ENCODE data around the gene TMEM218. TPM values are rescaled to one million over a fixed set of nuclear protein-coding genes. Genes with fewer than 3 reads are reported as not detected.
"Not testable (repeated sequence)": the region's sequence is repeated elsewhere in the genome, so short reads cannot be mapped to it uniquely, and the experiment has no call there.

The TMEM218 gene
- total and polyA plus RNA-seq, 9 donors, result 22.3 to 27.1 (median 26.3) TPM

- peaks cover 14% of the 10 kb centered on the region for H3K36me3 ChIP-seq (ENCODE audit: control insufficient read depth, insufficient read depth, low read length)
- DNase-seq, result no peak
- H3K4me1 ChIP-seq (ENCODE audit: control insufficient read depth, insufficient read depth, low read length), result peaks cover 4% of the 10 kb centered on the region
- WGBS (ENCODE audit: insufficient coverage), result 74% methylated on average over 3 of the region's 6 CpGs
- no peaks in the 10 kb centered on the region for H3K27me3 ChIP-seq (ENCODE audit: control insufficient read depth, insufficient read depth, low read length)
- no peak overlapping the region for H3K4me3 ChIP-seq (ENCODE audit: low read length)
- no peaks in the 10 kb centered on the region for H3K9me3 ChIP-seq (replicated peaks; ENCODE audit: control insufficient read depth, low read depth, low read length)
- H3K27ac ChIP-seq (ENCODE audit: low read length), result no peak overlapping the region
Observed at GRCh38 chr11:125091877-125092664, 19.4 kb downstream of the TMEM218 start.

GRCh38 chr11:125091247-125091876 is 20.1 kb downstream of the TMEM218 start:
- H3K9me3 ChIP-seq (replicated peaks; ENCODE audit: control insufficient read depth, low read depth, low read length), result no peaks in the 10 kb centered on the region
- no peaks in the 10 kb centered on the region for H3K27me3 ChIP-seq (ENCODE audit: control insufficient read depth, insufficient read depth, low read length)
- WGBS (ENCODE audit: insufficient coverage), result 38% methylated on average over 4 of the region's 5 CpGs
- peak; percentile 88 for DNase-seq
- H3K27ac ChIP-seq (ENCODE audit: low read length), result no peak overlapping the region
- peaks cover 4% of the 10 kb centered on the region for H3K4me1 ChIP-seq (ENCODE audit: control insufficient read depth, insufficient read depth, low read length)
- H3K36me3 ChIP-seq (ENCODE audit: control insufficient read depth, insufficient read depth, low read length), result peaks cover 10% of the 10 kb centered on the region
- H3K4me3 ChIP-seq (ENCODE audit: low read length), result no peak overlapping the region

GRCh38 chr11:125090816-125091215 is 20.6 kb downstream of the TMEM218 start:
- Histone ChIP-seq H3K9me3 (replicated peaks; ENCODE audit: control insufficient read depth, low read depth, low read length) (no peaks in the 10 kb centered on the region), H3K4me1 (ENCODE audit: control insufficient read depth, insufficient read depth, low read length) (peaks cover 4% of the 10 kb centered on the region), H3K36me3 (ENCODE audit: control insufficient read depth, insufficient read depth, low read length) (peaks cover 4% of the 10 kb centered on the region), H3K4me3 (ENCODE audit: low read length) (no peak overlapping the region), H3K27ac (ENCODE audit: low read length) (no peak overlapping the region), H3K27me3 (ENCODE audit: control insufficient read depth, insufficient read depth, low read length) (no peaks in the 10 kb centered on the region)
- DNase-seq, result no peak
- WGBS (ENCODE audit: insufficient coverage), result 66% methylated on average over 2 of the region's 6 CpGs

- not testable (repeated sequence) for DNase-seq; H3K27ac ChIP-seq (ENCODE audit: low read length); H3K4me1 ChIP-seq (ENCODE audit: control insufficient read depth, insufficient read depth, low read length); H3K9me3 ChIP-seq (replicated peaks; ENCODE audit: control insufficient read depth, low read depth, low read length); H3K36me3 ChIP-seq (ENCODE audit: control insufficient read depth, insufficient read depth, low read length); H3K4me3 ChIP-seq (ENCODE audit: low read length); H3K27me3 ChIP-seq (ENCODE audit: control insufficient read depth, insufficient read depth, low read length)
- 46% methylated on average over 7 of the region's 10 CpGs for WGBS (ENCODE audit: insufficient coverage)
Observed at GRCh38 chr11:125090151-125090550, 21.3 kb downstream of the TMEM218 start.

- H3K4me1 ChIP-seq (ENCODE audit: control insufficient read depth, insufficient read depth, low read length); H3K27ac ChIP-seq (ENCODE audit: low read length); H3K27me3 ChIP-seq (ENCODE audit: control insufficient read depth, insufficient read depth, low read length); H3K36me3 ChIP-seq (ENCODE audit: control insufficient read depth, insufficient read depth, low read length); H3K9me3 ChIP-seq (replicated peaks; ENCODE audit: control insufficient read depth, low read depth, low read length); H3K4me3 ChIP-seq (ENCODE audit: low read length); DNase-seq: not testable (repeated sequence)
- 96% methylated on average over 21 of the region's 31 CpGs for WGBS (ENCODE audit: insufficient coverage)
Observed at GRCh38 chr11:125089481-125089880, 21.9 kb downstream of the TMEM218 start.

GRCh38 chr11:125088576-125089455 is 22.6 kb downstream of the TMEM218 start:
- 90% methylated on average over 18 of the region's 20 CpGs for WGBS (ENCODE audit: insufficient coverage)
- no peak for DNase-seq
- Histone ChIP-seq H3K4me1 (ENCODE audit: control insufficient read depth, insufficient read depth, low read length) (peaks cover 4% of the 10 kb centered on the region), H3K36me3 (ENCODE audit: control insufficient read depth, insufficient read depth, low read length) (peaks cover 3% of the 10 kb centered on the region), H3K4me3 (ENCODE audit: low read length) (no peak overlapping the region), H3K27ac (ENCODE audit: low read length) (no peak overlapping the region), H3K27me3 (ENCODE audit: control insufficient read depth, insufficient read depth, low read length) (no peaks in the 10 kb centered on the region), H3K9me3 (replicated peaks; ENCODE audit: control insufficient read depth, low read depth, low read length) (no peaks in the 10 kb centered on the region)

- peaks cover 3% of the 10 kb centered on the region for H3K36me3 ChIP-seq (ENCODE audit: control insufficient read depth, insufficient read depth, low read length)
- no peaks in the 10 kb centered on the region for H3K27me3 ChIP-seq (ENCODE audit: control insufficient read depth, insufficient read depth, low read length)
- H3K9me3 ChIP-seq (replicated peaks; ENCODE audit: control insufficient read depth, low read depth, low read length), result no peaks in the 10 kb centered on the region
- peaks cover 4% of the 10 kb centered on the region for H3K4me1 ChIP-seq (ENCODE audit: control insufficient read depth, insufficient read depth, low read length)
- no peak overlapping the region for H3K4me3 ChIP-seq (ENCODE audit: low read length)
- WGBS (ENCODE audit: insufficient coverage), result no CpG with 5 or more reads among the region's 2 CpGs
- H3K27ac ChIP-seq (ENCODE audit: low read length), result no peak overlapping the region
- DNase-seq, result no peak
Observed at GRCh38 chr11:125088123-125088522, 23.3 kb downstream of the TMEM218 start.

- 85% methylated on average over 5 of the region's 14 CpGs for WGBS (ENCODE audit: insufficient coverage)
- Histone ChIP-seq H3K27me3 (ENCODE audit: control insufficient read depth, insufficient read depth, low read length) (no peaks in the 10 kb centered on the region), H3K4me1 (ENCODE audit: control insufficient read depth, insufficient read depth, low read length) (peaks cover 4% of the 10 kb centered on the region), H3K9me3 (replicated peaks; ENCODE audit: control insufficient read depth, low read depth, low read length) (no peaks in the 10 kb centered on the region), H3K27ac (ENCODE audit: low read length) (no peak overlapping the region), H3K4me3 (ENCODE audit: low read length) (no peak overlapping the region), H3K36me3 (ENCODE audit: control insufficient read depth, insufficient read depth, low read length) (peaks cover 3% of the 10 kb centered on the region)
- DNase-seq, result no peak
Observed at GRCh38 chr11:125086633-125087296, 24.7 kb downstream of the TMEM218 start.

- H3K27ac ChIP-seq (ENCODE audit: low read length), result no peak overlapping the region
- no peaks in the 10 kb centered on the region for H3K9me3 ChIP-seq (replicated peaks; ENCODE audit: control insufficient read depth, low read depth, low read length)
- no peaks in the 10 kb centered on the region for H3K4me1 ChIP-seq (ENCODE audit: control insufficient read depth, insufficient read depth, low read length)
- H3K4me3 ChIP-seq (ENCODE audit: low read length), result no peak overlapping the region
- WGBS (ENCODE audit: insufficient coverage), result 83% methylated on average over 20 of the region's 20 CpGs
- no peaks in the 10 kb centered on the region for H3K27me3 ChIP-seq (ENCODE audit: control insufficient read depth, insufficient read depth, low read length)
- DNase-seq, result no peak
- H3K36me3 ChIP-seq (ENCODE audit: control insufficient read depth, insufficient read depth, low read length), result no peaks in the 10 kb centered on the region
Observed at GRCh38 chr11:125085301-125086081, 25.9 kb downstream of the TMEM218 start.
